ENCODE data around the gene AK3. TPM values are rescaled to one million over a fixed set of nuclear protein-coding genes. Genes with fewer than 3 reads are reported as not detected.
A peak's percentile ranks its signal among the peaks of the same experiment; 100 is the strongest.

The AK3 gene
- total RNA-seq (2021; fragmentation: NEBNext Ultra II Directional; extraction: Animal tissue kit (Norgen Biotek cat#: 25700)) (23.9 and 30.0 TPM in 2 replicates), polyA plus RNA-seq (2011; rRNA removed) (7.8 and 8.9 TPM in 2 replicates), polyA minus RNA-seq (2011; rRNA and poly(A)+ RNA removed) (11.4 and 22.6 TPM in 2 replicates)
- 15.0 TPM for polyA plus RNA-seq (2011; cell fraction: cytosol; rRNA removed)
- polyA plus RNA-seq (2011; cell fraction: nucleus; rRNA removed) = 17.1 TPM
- polyA plus RNA-seq (2012, experiment 1 of 2) = 13.0 to 17.0 TPM (median 14.2 TPM) in 4 replicates
- 1.9 TPM for polyA plus RNA-seq (2012, experiment 2 of 2)
- polyA plus RNA-seq (2013, experiment 1 of 2) = 28.2 TPM
- polyA plus RNA-seq (2013, experiment 2 of 2) = 26.4 TPM
- polyA minus RNA-seq (2011; cell fraction: cytosol; rRNA and poly(A)+ RNA removed) = 31.0 TPM
- 45.6 TPM for polyA minus RNA-seq (2011; cell fraction: nucleus; rRNA and poly(A)+ RNA removed)
- long read RNA-seq, experiment 1, transcript AK3-202 (5 exons, 2,736 nt) = major isoform, 19 of 39 reads
- long read RNA-seq, experiment 1, partial matches to known transcripts = 3 of 39 reads
- long read RNA-seq, experiment 1, other reads (novel, unspliced or antisense) = 17 of 39 reads
- long read RNA-seq, experiment 2, transcript AK3-202 (5 exons, 2,736 nt) = major isoform, 5 of 7 reads
- long read RNA-seq, experiment 2, partial matches to known transcripts = 0 of 7 reads
- long read RNA-seq, experiment 2, other reads (novel, unspliced or antisense) = 1 of 7 reads

GRCh38 chr9:4740638-4741364, at the start of gene AK3:
Gene AK3, minus strand, starts transcription at chr9:4741202. Its CDS starts 115 bp downstream, at chr9:4741087.
- Histone ChIP-seq H4K8ac (ENCODE audit: extremely low read depth, insufficient read depth, low read length) (peak within 1 kb of the TSS; percentile 93), H3K9me3 (ENCODE audit: insufficient read depth in 2 of 2, low read depth in 1 of 2, low read length in 1 of 2) (no peaks in the 10 kb centered on the region), H4K5ac (ENCODE audit: insufficient read length, low read depth, low read length) (peak within 1 kb of the TSS; percentile 77), H2BK20ac (ENCODE audit: low read length) (no peak within 1 kb of the TSS), H3K27ac (ENCODE audit: low read depth, low read length) (no peak within 1 kb of the TSS), H2BK5ac (ENCODE audit: low read depth, low read length) (peak within 1 kb of the TSS; percentile 78), H3K4me1 (replicated peaks in 1 of 4; ENCODE audit: control insufficient read depth in 3 of 4, insufficient read depth in 4 of 4, low read length in 3 of 4) (peaks cover 0 to 3% (median 0%) of the 10 kb centered on the region in 4 experiments; a peak in 4 of 7 replicates), H2BK120ac (replicated peaks; ENCODE audit: low read depth, low read length) (no peak within 1 kb of the TSS), H3K18ac (ENCODE audit: extremely low read depth, low read length) (peak within 1 kb of the TSS; percentile 93), H3K23ac (ENCODE audit: insufficient read length) (no peak within 1 kb of the TSS), H2AFZ (ENCODE audit: low read length) (peak within 1 kb of the TSS; percentile 26; the same call in 1 of the 2 replicates), H3K4ac (replicated peaks; ENCODE audit: insufficient read length, low read depth, low read length) (no peak within 1 kb of the TSS), H3K4me2 (ENCODE audit: insufficient read depth in 1 of 2, low read depth in 2 of 2, low read length in 2 of 2) (peak within 1 kb of the TSS; percentile 69 to 75), H3K56ac (replicated peaks; ENCODE audit: insufficient read length, low read depth, low read length) (peak within 1 kb of the TSS; percentile 46), H3K23me2 (ENCODE audit: low read depth, low read length) (peaks cover 8% of the 10 kb centered on the region; the same call in 1 of the 2 replicates), H3K9ac (replicated peaks in 1 of 4; ENCODE audit: extremely low read depth in 1 of 4, low read depth in 3 of 4, low read length in 3 of 4) (peak within 1 kb of the TSS; percentile 60 to 70 (median 64)), H3K79me1 (ENCODE audit: low read depth, low read length) (no peaks in the 10 kb centered on the region; the same call in 1 of the 2 replicates), H4K20me1 (replicated peaks in 1 of 2; ENCODE audit: control insufficient read depth in 1 of 2, insufficient read depth in 2 of 2, low read length in 2 of 2) (peaks cover 0 to 1% of the 10 kb centered on the region in 2 experiments), H3K4me3 (ENCODE audit: extremely low read depth in 1 of 4, insufficient read depth in 2 of 4, low read depth in 3 of 4, low read length in 4 of 4) (peak within 1 kb of the TSS; percentile 58 to 87 (median 76)), H4K91ac (replicated peaks; ENCODE audit: insufficient read length, low read length) (no peak within 1 kb of the TSS), H3K36me3 (ENCODE audit: control insufficient read depth in 2 of 4, insufficient read depth in 4 of 4, low read length in 3 of 4) (no peaks in the 10 kb centered on the region), H3K79me2 (ENCODE audit: control insufficient read depth in 1 of 2, insufficient read depth in 2 of 2, low read length in 2 of 2) (peaks cover 0 to 24% of the 10 kb centered on the region in 2 experiments; a peak in 2 of 4 replicates), H3K14ac (ENCODE audit: insufficient read length) (no peak within 1 kb of the TSS), H2AK5ac (ENCODE audit: low read depth, low read length) (no peak within 1 kb of the TSS), H3K27me3 (replicated peaks in 1 of 4; ENCODE audit: control insufficient read depth in 3 of 4, extremely low read depth in 1 of 4, insufficient read depth in 3 of 4, low read length in 3 of 4) (no peaks in the 10 kb centered on the region), H2BK12ac (ENCODE audit: low read depth, low read length) (peak within 1 kb of the TSS; percentile 82; the same call in 1 of the 2 replicates), H2BK15ac (ENCODE audit: low read length) (peak within 1 kb of the TSS; percentile 99; the same call in 1 of the 2 replicates)
- 2% methylated on average over 60 of the region's 84 CpGs; no CpG with 5 or more reads in 1 of the 2 experiments for whole genome bisulfite sequencing, 2 experiments (ENCODE audit: extremely low coverage in 1 of 2, insufficient coverage in 1 of 2, insufficient read length in 1 of 2, insufficient replicate concordance in 2 of 2, low coverage in 1 of 2, low lambda C conversion rate in 2 of 2, missing lambda C conversion rate in 1 of 2)
- ChIA-PET CTCF (ENCODE audit: partially characterized antibody) (interaction anchor here (0.6 to 2.1 kb wide), 14 partner anchors 9 to 459 kb away, joined by 3 to 10 read pairs (median 4); partner anchors contain the start of genes JAK2, PLPP6 and SPATA6L), POLR2A (ENCODE audit: partially characterized antibody) (interaction anchor here (0.6 to 2.8 kb wide), 9 partner anchors 10 to 244 kb away, joined by 3 to 14 read pairs (median 4); partner anchors contain the start of genes JAK2, PLPP6, RCL1 and SPATA6L)
- FAIRE-seq (no peak), DNase-seq (ENCODE audit: low read depth in 1 of 2, low spot score in 2 of 2) (peak; percentile 62 to 87)
- TF ChIP-seq TBP (IDR thresholded peaks at IDR 0.05; ENCODE audit: low read depth, low read length) (peak; percentile 42; the same call in 1 of the 2 replicates), BACH1 (IDR thresholded peaks at IDR 0.05; ENCODE audit: low read length) (no peak), TCF12 (IDR thresholded peaks at IDR 0.05; ENCODE audit: low read depth, low read length) (no peak), RNF2 (IDR thresholded peaks at IDR 0.05; ENCODE audit: borderline replicate concordance, low read depth, low read length, missing control alignments, poor library complexity, severe bottlenecking) (no peak), POLR2AphosphoS5 (IDR thresholded peaks at IDR 0.05; ENCODE audit: low read depth, low read length) (peak; percentile 46; the same call in 1 of the 2 replicates), EZH2 (IDR thresholded peaks at IDR 0.05; ENCODE audit: low read depth, low read length, severe bottlenecking) (no peak), RAD21 (IDR thresholded peaks at IDR 0.05 in 1 of 2, conservative IDR thresholded peaks at IDR 0.05 in 1 of 2; ENCODE audit: low read depth in 2 of 2, low read length in 2 of 2) (peak; percentile 24 to 46)

Measured in H1 (cell line).